DMS 273 (cell line): ENCODE measurements around the gene TCEA2.
A peak's percentile ranks its signal among the peaks of the same experiment; 100 is the strongest.

Source experiments
- DNase-seq: peaks from one replicate; lab custom pipeline; 2025; ENCODE audit not compliant: unreplicated experiment; lab: John Stamatoyannopoulos, UW

Gene TCEA2

DNA sequence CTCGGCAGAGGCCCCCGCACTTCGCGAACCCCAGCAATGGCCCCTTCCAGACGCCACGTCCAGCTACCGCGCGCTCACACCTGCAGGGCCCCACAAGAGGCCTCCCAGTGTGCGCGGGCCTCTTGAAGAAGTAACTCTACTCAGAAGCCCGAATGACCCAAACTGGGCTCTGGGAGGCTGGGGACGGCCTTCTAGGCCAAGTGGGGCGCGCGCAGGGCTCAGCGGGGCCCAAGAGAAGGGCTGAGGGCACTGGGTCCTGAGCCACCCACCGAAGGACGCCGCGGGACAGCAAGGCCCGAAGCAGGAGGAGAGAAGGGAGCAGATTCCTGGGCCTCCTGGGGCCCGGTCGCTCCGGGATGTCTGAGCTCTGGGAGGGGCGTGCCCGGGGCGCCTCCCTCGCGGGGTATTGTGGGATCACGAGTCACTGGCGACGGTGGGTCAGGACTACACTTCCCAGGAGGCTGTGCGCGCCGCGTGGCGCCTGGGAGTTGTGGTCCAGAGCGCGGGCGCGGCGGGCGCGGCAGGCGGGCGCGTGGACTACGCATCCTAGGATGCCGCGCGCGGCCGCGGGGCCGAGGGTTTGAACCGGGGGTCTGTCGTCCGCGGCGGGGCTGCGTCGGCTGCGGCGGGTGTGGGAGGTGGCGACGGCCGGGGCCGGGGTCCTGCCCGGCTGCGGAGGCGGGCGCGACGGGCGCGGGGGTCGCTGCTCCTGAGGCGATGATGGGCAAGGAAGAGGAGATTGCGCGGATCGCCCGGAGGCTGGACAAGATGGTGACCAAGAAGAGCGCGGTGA lies at the start of gene TCEA2:
TSS of gene TCEA2 (plus strand) at position 603 of the 793 bp plus-strand sequence. CDS start at position 718, 115 bp downstream.
- DNase-seq, result peak; percentile 99

DNA sequence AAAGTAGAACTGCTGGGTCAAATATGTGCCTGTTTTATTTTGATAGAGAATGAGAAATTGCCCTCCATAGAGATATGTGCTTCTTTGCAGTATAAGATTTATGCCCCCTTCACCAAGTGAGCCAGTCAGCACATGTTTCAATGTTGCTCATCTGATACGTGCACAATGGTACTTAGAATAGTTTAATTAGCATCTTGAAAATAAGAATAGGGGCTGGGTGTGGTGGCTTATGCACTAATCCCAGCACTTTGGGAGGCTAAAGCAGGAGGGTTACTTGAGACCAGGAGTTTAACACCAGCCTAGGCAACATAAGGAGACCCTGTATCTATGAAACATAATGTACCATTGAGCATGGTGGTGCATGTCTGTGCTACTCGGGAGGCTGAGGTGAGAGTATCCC lies 47.4 kb upstream of the TCEA2 start:
- DNase-seq, result no peak

DNA sequence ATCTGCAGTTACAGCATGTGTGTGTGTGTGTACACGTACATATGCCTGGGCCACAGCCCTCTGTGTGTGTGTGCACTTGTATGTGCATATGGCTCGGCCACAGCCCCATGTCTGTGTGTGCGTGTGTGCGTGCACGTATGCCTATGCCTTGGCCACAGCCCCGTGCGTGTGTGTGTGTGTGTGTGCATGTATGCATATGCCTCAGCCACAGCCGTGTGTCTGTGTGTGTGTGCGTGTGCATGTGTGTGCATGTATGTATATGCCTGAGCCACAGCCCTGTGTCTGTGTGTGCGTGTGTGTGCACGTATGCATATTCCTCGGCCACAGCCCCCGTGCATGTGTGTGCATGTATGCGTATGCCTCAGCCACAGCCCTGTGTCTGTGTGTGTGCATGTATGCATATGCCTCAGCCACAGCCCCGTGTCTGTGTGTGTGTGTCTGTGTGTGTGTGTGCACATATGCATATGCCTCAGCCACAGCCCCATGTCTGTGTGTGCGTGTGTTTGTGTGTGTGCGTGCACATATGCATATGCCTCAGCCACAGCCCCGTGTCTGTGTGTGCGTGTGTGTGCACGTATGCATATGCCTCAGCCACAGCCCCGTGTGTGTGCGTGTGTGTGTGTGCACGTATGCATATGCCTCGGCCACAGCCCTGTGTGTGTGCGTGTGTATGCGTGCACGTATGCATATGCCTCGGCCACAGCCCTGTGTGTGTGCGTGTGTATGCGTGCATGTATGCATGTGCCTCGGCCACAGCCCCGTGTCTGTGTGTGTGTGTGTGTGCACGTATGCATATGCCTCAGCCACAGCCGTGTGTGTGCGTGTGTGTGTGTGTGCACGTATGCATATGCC lies 41.6 kb upstream of the TCEA2 start:
- DNase-seq, result no peak

DNA sequence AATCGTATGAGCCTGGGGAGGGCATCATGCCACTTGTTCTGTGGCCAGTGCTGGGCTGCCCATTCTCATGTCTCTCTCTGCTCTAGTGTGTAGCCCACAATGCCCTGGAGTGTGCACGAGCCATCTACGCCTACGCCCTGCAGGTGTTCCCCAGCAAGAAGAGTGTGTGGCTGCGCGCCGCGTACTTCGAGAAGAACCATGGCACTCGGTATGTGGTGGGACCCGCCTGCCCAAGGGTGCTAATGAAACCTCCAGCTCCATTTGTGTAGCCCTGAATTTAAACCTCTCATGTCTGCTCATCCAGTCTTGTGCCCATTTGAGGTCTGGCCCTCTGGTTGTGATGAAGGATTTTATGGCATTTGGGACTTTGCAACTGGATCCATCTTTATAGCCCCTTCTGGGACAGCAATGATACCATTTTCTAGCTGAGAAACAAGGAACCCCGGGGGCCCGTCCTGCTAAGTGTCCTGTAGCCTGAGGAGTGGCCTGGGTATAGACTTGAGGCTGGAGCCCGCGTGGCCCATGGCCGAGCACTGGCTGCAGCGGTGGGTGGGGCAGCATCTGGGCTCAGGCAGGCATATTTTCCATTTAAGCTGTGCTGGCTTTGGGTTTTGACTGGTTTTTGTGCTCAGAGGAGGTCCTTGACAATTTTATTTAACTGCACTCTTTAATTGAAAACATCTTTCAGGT lies 40.2 kb upstream of the TCEA2 start:
- no peak for DNase-seq

DNA sequence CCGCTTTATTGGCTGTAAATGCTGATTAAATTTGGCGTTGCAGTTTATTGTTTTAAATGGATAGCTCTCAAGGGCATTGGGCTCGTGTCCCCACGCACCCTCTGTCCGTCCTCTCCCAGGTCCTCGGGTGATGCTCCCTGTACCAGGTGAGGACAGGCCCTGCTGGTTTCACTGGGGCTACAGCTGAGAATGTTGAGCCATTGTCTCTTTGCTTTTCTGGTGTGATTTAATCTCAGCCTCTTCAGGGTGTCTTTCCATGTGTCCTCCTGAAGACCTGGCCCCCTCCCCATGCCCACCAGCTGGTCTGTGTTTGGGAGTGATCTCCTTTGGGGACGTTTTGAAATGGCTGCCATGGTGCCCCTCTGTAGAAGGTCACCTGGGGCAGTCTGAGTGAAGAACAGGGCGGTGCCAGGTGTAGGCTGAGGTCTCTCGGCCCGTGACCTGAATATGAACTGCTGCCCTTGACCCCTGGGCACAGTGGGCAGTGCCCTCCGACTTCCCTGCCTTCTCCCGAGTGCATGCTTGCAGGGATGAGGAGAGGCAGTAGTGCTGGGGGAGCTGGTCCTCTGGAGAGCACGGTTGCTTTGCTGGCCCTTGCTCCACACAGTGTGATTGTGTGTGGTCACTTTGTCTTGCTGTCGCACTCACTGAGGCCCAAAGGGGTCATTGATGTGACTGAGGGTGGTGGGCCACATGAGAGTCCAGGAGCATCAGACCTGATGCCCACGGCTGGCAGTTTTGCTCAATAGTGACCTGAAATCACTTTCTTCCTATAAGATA lies 39.4 kb upstream of the TCEA2 start:
- DNase-seq, result no peak

DNA sequence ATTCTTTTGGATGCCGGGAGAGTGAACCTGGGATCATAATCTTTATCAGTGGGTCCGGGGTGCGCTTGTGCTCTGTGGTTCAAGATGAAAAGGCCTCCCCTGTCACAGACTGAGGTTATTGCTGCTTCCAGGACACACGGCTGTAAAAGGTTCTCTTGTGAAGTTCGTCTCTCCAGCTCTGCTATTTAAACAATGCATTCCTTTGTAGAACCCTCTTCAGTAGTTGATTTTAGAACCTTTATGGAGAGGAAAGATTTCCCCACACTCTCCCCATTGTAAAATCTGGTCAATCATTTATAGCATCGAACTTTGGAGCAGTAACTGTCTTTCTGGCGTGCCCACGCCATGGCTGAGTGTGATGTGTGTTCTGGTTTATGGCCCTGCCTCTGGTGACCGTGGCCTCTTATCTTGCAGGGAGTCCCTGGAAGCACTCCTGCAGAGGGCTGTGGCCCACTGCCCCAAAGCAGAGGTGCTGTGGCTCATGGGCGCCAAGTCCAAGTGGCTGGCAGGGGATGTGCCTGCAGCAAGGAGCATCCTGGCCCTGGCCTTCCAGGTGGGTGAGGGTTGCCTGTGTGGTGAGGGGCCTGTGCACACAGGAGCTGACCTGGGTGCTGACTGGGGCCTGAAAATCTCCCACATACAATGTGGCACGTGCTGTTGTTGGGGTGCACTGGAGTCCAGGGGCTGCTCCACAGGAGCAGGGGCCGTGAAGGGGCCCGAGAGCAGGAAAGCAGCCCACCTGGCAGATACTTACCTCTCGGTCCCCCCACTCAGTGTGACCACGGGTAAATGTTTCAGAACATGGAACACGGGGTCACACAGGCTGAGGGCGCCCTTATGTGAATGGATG lies 38.6 kb upstream of the TCEA2 start:
- DNase-seq, result no peak

DNA sequence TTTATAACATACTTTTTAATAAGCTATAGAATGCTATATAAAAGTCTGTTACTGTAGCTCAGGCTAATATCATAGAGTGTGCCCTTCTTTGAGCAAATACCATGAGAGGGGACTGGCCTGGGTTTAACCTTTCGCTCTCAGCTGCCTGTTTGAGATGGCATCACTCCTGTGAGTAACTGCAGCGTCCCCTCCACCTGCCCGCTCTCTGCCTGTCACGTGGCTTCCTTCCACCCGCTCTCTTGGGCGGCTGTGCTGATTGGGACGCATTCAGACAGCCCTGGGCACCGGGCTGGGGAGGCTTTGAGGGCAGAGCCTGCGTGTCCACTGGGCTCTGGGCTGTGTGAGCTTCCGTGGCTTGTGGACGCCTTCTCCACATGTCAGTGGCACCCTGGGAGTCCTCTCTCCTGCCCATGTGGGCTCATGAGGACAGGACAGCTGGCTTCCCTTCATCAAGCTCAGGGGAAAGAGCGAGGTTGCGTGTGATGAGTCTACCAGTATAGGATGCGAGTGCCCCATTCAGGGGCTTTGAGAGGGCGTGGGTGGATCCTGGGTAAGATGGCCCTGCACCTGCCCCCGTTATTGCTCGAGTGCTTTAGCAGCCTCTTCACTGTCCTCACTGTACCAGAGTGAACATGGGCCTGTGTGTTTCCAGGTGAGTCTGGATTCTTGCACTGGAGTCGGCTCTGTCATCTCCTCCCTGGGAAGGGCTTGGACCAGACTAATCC lies 37.7 kb upstream of the TCEA2 start:
- no peak for DNase-seq

DNA sequence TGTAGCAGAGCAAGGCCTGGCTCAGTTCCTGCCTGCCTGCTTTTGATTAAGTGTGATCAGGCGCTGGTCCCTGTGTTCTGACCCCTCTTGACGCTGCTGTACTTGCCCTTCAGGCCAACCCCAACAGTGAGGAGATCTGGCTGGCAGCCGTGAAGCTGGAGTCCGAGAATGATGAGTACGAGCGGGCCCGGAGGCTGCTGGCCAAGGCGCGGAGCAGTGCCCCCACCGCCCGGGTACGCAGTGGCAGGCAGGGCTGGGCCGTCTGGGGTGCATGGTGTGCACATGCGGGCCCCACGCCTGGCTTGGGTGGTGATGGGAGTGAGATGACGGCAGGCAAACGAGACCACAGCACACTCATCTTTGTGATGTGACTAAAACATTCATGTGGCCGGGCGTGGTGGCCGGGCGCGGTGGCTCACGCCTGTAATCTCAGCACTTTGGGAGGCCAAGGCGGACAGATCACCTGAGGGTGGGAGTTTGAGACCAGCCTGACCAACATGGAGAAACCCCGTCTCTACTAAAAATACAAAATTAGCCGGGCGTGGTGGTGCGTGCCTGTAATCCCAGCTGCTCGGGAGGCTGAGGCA lies 37.1 kb upstream of the TCEA2 start:
- DNase-seq, result no peak

DNA sequence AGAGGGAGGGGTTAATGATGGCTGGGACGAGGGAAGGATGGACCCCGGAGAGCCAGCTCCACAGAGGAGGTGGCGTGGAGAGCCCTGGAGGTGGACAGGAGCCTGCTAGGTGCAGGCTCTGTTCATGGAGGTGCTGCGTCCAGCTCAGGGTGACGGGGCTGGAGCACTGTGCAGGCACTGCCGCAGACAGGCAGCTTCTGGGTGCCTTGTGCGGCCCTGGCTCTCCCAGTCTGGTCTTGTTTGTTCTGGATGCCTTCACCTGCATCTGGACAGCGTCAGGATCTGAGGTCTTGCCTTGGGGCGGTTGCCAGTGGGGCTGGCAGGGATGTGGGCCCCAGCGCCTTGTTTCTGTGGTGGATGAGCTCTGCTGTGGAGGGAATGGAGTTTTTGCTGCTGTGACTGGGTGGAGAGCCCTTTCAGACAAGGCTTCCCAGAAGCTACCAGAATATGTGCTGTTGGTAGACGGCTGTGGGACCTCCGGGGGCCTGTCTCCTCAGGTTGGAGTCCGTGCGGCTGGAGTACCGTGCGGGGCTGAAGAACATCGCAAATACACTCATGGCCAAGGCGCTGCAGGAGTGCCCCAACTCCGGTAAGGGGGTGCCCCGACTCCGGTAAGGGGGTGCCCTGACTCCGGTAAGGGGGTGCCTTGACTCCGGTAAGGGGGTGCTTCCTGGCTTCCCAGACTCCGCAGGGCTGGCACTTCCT lies 34.9 kb upstream of the TCEA2 start:
- DNase-seq, result no peak

DNA sequence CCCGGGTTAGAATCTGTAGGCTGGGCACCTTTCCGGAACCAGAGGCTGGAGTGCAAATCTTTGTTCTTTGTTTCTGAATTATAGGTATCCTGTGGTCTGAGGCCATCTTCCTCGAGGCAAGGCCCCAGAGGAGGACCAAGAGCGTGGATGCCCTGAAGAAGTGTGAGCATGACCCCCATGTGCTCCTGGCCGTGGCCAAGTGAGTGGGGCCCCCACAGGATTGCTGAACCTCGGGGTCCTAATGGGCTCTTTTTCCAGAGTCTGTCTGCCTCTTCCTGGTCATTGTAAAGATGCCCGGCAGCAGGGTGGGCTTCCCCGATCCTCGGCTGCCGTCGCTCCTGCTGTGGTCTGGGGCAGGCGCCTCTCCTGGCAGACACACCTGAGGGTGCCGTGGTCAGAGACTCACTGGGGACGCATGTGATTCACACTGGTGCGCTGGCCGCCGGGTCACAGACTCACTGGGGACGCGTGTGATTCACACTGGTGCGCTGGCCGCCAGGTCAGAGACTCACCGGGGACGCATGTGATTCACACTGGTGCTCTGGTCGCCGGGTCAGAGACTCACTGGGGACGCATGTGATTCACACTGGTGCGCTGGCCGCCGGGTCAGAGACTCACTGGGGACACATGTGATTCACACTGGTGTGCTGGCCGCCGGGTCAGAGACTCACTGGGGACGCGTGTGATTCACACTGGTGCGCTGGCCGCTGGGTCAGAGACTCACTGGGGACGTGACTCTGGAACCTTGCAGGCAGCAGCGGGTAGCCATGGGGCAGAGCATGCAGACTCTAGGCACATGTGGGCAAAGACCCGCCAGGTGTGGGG lies 33.5 kb upstream of the TCEA2 start:
- no peak for DNase-seq

DNA sequence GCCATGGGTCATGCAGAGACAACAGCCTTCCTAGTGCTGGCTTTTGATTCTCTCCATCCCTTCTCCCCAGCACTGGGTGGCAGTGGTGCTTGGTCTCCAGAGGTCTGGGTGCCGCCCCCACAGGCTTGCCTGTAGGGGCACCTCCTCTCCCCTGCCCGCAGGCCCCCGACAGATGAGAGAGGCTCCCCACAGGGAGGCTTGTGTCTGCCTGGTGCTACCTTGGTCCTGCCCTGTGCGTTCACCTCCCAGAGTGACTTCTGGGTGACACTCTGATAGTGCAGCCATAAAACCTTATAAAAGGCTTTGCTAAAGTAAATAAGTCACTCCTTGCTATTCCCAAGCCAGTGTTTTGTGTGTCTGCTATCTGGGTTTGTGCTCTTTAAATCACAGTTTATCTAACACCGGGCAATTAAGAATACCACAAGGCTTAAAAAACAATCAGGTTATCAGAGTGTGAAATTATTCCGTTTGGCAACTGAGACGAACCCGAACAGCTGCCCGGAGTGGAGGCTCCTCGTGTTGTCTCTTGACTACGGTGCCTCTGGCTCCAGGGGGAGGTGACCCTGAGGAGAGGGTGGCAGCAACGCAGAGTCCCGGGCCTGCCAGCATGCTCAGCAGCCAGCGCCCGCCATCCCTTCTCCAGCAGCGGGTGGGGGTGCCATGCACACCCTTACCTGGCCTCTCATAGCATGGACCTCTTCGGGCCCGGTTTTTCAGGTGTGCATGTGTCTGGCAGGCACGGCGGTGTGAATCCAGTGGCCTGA lies 32.4 kb upstream of the TCEA2 start:
- peak; percentile 42 for DNase-seq

DNA sequence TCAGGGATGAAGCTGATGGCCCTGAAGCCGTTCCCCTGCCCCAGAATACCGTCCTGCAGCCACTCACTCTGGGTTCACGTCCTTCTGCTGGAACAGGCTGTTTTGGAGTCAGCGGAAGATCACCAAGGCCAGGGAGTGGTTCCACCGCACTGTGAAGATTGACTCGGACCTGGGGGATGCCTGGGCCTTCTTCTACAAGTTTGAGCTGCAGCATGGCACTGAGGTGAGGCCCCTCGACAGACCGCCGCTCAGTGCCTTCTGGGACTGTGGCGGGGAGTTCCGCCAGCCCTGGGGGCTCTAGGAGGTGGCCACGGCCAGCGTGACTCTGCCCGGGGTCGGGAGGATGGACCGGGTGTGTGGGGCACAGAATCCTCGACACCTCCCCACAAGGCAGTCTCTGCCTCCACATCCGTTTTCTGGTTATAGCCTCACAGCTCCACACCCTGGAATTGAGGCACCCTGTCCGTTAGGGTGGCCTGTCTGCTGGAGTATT lies 31.1 kb upstream of the TCEA2 start:
- DNase-seq, result no peak

DNA sequence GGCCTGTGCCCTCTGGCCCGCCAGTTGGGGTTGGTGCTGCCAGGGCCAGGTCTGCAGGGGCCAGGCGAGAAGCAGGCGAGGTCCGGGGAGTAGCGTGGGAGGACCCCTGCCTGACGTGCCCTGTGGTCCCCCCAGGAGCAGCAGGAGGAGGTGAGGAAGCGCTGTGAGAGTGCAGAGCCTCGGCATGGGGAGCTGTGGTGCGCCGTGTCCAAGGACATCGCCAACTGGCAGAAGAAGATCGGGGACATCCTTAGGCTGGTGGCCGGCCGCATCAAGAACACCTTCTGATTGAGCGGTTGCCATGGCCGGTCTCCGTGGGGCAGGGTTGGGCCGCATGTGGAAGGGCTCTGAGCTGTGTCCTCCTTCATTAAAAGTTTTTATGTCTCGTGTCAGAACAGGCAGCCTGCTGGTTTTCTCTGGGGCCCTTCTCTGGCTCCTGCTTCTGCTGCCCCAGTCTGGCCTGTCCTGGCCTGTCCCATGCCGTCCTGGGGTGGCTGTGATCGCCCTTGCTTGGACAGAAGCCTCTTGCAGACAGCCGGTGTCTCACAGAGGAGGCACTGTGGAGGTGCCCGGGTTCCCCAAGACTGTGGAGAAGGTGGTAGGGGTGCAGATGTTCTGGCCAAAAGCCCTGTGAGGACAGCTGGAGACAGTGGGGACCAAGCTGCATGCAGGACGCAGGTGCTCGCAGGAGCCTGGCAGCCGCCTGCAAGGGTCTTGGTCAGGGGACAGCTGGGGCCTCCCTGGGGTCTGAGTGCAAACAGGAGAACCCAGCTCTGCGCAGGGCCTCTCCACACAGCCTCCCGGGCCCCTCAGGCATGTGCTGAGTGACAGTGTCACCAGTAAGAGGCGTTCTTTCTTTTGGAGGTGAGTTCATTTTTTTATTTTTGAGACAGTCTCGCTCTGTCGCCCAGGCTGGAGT lies 30.0 kb upstream of the TCEA2 start:
- no peak for DNase-seq

DNA sequence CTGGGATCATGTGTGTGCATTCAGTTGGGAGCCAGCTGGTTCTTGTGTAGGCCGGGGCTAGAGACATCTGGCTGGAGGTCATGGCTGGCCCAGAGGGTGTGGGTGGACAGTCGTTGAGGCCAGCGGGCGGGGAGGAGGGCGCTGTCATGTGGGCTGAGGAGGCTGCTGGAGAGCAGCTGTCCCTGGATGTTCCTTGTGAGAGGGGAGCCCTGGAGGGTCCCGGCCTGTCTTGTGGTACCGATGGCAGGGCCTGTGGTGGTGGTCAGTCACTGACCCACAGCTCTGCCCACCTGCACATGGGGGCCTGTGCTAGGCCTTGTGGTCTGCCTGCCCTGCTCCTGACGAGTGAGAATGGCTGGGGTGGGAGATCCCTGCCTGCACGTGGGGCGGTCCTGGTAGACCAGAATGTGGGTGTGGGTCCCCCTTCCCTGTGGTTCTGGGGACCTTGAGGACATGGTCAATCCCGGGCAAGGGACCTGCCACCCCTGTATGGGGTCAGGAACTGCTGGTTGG lies 29.0 kb upstream of the TCEA2 start:
- DNase-seq, result no peak
